Activated T-cell treated with anti-CD3 and anti-CD28 coated beads, Interleukin-2, amount 50 U/mL, for 48 hours (primary cell): ENCODE measurements around the gene MYLK.

Experiments used
- DNase-seq, 2 experiments: peaks; one replicate each; pipeline ENCODE4 v3.0.0-alpha.2; 2020

Gene MYLK

GRCh38 chr3:123693584-123694190 is 190.4 kb downstream of the MYLK start:
- no peak for DNase-seq

- no peak for DNase-seq
These were observed 191.5 kb downstream of the MYLK start for GRCh38 chr3:123692671-123693070.

- no peak for DNase-seq
These were observed 192.1 kb downstream of the MYLK start for GRCh38 chr3:123692041-123692440.

- DNase-seq = no peak
These were observed 194.3 kb downstream of the MYLK start for GRCh38 chr3:123689831-123690230.

GRCh38 chr3:123688241-123688747 is 195.8 kb downstream of the MYLK start:
- DNase-seq = no peak

- no peak for DNase-seq
These were observed 196.8 kb downstream of the MYLK start for GRCh38 chr3:123687286-123687685.

GRCh38 chr3:123686251-123686650 is 197.9 kb downstream of the MYLK start:
- no peak for DNase-seq

- DNase-seq = no peak
These were observed 198.4 kb downstream of the MYLK start for GRCh38 chr3:123685780-123686179.

GRCh38 chr3:123684636-123685035 is 199.5 kb downstream of the MYLK start:
- DNase-seq = no peak

GRCh38 chr3:123684209-123684608 is 199.9 kb downstream of the MYLK start:
- DNase-seq = no peak

- no peak for DNase-seq
These were observed 200.5 kb downstream of the MYLK start for GRCh38 chr3:123683505-123684154.

- no peak for DNase-seq
These were observed 201.2 kb downstream of the MYLK start for GRCh38 chr3:123682781-123683504.

- no peak for DNase-seq
These were observed 201.8 kb downstream of the MYLK start for GRCh38 chr3:123682302-123682701.

- no peak for DNase-seq
These were observed 204.3 kb downstream of the MYLK start for GRCh38 chr3:123679712-123680386.

- no peak for DNase-seq
These were observed 206.0 kb downstream of the MYLK start for GRCh38 chr3:123678108-123678511.

GRCh38 chr3:123672429-123673146 is 211.5 kb downstream of the MYLK start:
- DNase-seq = no peak

- DNase-seq = no peak
These were observed 213.4 kb downstream of the MYLK start for GRCh38 chr3:123670743-123671142.

- no peak for DNase-seq
These were observed 215.2 kb downstream of the MYLK start for GRCh38 chr3:123668906-123669305.

GRCh38 chr3:123667784-123668183 is 216.3 kb downstream of the MYLK start:
- DNase-seq = no peak

- DNase-seq = no peak
These were observed 219.4 kb downstream of the MYLK start for GRCh38 chr3:123664753-123665152.

GRCh38 chr3:123663977-123664376 is 220.2 kb downstream of the MYLK start:
- no peak for DNase-seq

- DNase-seq = no peak
These were observed 222.2 kb downstream of the MYLK start for GRCh38 chr3:123661973-123662372.

- DNase-seq = no peak
These were observed 223.2 kb downstream of the MYLK start for GRCh38 chr3:123660900-123661299.
